Vagina (tissue), 2 donors: Measurements from ENCODE around the gene ADPRH.

Experiments used
- CTCF ChIP-seq, 3 experiments: fragments of 450-650 bp in 2 of 3; fragments of 200-600 bp in 1 of 3; sonication (generic) in 1 of 3; IDR thresholded peaks; one replicate each; pipeline ENCODE4 v1.5.1; 2017 to 2019; ENCODE audit warnings: antibody characterized with exemption in 3 of 3, mild to moderate bottlenecking in 2 of 3, moderate library complexity in 2 of 3
- POLR2A ChIP-seq, 2 donors: fragments of 450-650 bp; IDR thresholded peaks; one replicate each; pipeline ENCODE4 v1.6.1; 2017; ENCODE audit warnings: antibody characterized with exemption in 2 of 2, mild to moderate bottlenecking in 2 of 2, moderate library complexity in 2 of 2
- POLR2AphosphoS5 ChIP-seq, 2 donors: sonication (generic); formaldehyde crosslinking; IDR thresholded peaks; one replicate each; pipeline ENCODE4 v1.9.0; 2017; ENCODE audit warnings: antibody characterized with exemption in 2 of 2, mild to moderate bottlenecking in 2 of 2, low read depth in 1 of 2; ENCODE audit not compliant: insufficient read depth in 1 of 2

DNA sequence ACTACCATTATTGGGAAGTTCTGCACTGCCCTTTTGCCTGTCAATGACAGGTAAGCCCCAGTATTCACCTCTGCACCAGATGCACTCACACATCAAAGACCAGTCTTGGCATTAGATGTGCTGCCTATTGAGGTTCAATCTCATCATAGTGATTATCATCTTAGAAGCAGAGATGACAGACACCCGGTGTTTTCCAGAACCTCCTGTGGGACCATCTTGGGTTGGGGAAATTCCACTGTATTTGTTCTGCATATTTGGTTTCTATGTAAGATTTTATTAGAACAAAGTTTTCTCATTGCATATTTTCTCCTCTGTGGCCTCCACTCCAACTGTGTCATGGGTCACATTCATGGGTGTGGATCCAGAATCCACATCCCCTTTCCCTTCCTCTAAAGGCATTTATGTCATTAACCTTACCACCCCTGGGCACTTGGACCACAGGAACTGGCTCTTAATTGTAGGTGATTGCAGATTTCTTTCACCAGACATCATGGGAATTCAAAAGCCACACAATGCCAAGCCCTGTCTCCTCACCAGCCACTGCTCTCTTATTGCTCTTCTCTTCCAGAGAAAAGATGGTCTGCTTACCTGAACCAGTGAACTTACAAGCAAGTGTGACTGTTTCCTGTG, 49.6 kb downstream of the ADPRH start:
- no peak for TF ChIP-seq CTCF (IDR thresholded peaks at IDR 0.05)
- no peak for TF ChIP-seq POLR2A (IDR thresholded peaks at IDR 0.05)
- peak in 1 of 2 donors; percentile 45 for TF ChIP-seq POLR2AphosphoS5 (IDR thresholded peaks at IDR 0.05; ENCODE audit: insufficient read depth in 1 of 2, low read depth in 1 of 2)
